ENCODE data around the gene FGD4.
"Not testable (repeated sequence)": the region's sequence is repeated elsewhere in the genome, so short reads cannot be mapped to it uniquely, and the experiment has no call there.

Gene FGD4

DNA sequence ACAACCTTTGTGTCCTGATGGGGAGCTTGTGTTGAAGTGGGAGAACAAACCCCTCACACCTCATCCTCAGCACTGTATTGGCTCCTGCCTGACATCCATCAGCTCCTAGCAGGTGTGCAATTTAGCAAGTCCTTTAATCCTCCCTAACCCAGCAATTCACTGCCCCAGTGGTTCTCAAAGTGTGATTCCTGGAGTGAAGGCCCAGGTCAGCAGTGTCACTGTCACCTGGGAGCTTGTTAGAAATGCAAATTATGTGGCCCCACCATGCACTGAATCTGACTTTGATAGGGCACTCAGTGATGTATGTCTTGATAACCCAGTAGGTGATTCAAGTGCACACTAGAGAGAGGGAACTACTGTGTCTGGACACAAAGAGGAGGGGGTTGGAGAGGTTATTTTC is 133.6 kb downstream of the FGD4 start:
- POLR2A ChIA-PET: interaction anchor here (0.9 kb wide), 1 partner anchor 46 kb away, joined by 3 read pairs; no protein-coding TSS in a partner anchor

DNA sequence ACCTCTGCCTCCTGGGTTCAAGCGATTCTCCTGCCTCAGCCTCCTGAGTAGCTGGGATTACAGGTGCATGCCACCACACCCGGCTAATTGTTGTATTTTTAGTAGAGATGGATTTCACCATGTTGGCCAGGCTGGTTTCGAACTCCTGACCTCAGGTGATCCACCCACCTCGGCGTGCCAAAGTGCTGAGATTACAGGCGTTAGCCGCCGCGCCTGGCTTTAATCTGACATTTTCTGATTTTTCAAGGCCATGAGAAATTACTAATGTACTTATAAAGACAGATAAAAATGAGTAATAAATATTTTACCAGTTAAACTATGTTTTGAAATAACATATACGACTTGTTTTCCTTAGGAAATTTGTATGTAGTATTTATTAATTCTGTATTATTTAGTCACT is 134.1 kb downstream of the FGD4 start:
- POLR2A ChIA-PET: interaction anchor here (0.6 to 1.3 kb wide), 7 partner anchors 14 to 146 kb away, joined by 3 to 8 read pairs (median 3); partner anchors contain the start of gene DNM1L
- DNase-seq (ENCODE audit: low read depth, low spot score); H3K4me3 ChIP-seq (ENCODE audit: low read depth, low read length): not testable (repeated sequence)
- CTCF ChIA-PET: interaction anchor here (1.8 kb wide), 2 partner anchors 30 to 124 kb away, joined by 3 to 5 read pairs; no protein-coding TSS in a partner anchor

More for the DNA sequence above, 133.6 kb downstream of the FGD4 start:
- H3K4me3 ChIP-seq (ENCODE audit: low read depth, low read length): no peak overlapping the region
- DNase-seq (ENCODE audit: low read depth, low spot score): no peak
- CTCF ChIA-PET: interaction anchor here (1.8 kb wide), 2 partner anchors 29 to 124 kb away, joined by 3 to 5 read pairs; no protein-coding TSS in a partner anchor
- TF ChIP-seq, protein P1, sequence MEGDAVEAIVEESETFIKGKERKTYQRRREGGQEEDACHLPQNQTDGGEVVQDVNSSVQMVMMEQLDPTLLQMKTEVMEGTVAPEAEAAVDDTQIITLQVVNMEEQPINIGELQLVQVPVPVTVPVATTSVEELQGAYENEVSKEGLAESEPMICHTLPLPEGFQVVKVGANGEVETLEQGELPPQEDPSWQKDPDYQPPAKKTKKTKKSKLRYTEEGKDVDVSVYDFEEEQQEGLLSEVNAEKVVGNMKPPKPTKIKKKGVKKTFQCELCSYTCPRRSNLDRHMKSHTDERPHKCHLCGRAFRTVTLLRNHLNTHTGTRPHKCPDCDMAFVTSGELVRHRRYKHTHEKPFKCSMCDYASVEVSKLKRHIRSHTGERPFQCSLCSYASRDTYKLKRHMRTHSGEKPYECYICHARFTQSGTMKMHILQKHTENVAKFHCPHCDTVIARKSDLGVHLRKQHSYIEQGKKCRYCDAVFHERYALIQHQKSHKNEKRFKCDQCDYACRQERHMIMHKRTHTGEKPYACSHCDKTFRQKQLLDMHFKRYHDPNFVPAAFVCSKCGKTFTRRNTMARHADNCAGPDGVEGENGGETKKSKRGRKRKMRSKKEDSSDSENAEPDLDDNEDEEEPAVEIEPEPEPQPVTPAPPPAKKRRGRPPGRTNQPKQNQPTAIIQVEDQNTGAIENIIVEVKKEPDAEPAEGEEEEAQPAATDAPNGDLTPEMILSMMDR (IDR thresholded peaks at IDR 0.05; ENCODE audit: insufficient read depth, low read length, missing control alignments): no peak

DNA sequence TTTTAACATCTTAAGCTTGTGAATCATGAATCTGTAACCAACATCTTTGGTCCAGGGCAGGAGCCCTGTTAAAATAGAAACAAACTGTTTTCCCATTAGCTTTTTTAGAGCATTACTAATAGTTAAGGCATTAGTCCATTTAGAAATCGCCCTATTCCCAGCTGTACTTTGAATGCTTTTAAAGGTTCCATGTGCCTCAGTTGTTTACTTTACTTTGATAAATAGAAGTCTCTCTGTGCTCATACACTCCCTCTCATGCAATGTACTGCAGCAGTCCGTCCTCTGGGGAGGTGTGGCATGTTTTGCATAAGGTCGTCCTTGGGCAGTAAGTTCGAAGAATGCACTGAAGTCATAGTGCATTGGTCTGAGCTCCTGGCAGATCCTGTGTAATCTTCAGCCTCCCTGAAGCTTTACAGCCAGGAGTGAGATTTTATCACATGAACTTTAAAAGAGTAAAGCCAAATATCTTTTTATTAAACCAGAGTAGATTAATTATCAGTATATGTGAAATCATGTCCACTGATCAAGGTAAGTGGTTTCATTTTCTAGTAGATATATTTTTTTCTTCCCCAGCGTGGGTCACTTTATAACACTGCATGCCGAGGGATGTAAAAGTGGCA is 134.7 kb downstream of the FGD4 start:
- ChIA-PET POLR2A (interaction anchor here (0.6 to 1.3 kb wide), 8 partner anchors 14 to 145 kb away, joined by 3 to 8 read pairs (median 3); partner anchors contain the start of gene DNM1L), CTCF (interaction anchor here (1.8 kb wide), 2 partner anchors 30 to 123 kb away, joined by 3 to 5 read pairs; no protein-coding TSS in a partner anchor)
- H3K4me3 ChIP-seq (ENCODE audit: low read depth, low read length): peak overlapping the region; percentile 58
- TF ChIP-seq, protein P1 (IDR thresholded peaks at IDR 0.05; ENCODE audit: insufficient read depth, low read length, missing control alignments): no peak
- peak; percentile 97 for DNase-seq (ENCODE audit: low read depth, low spot score)

DNA sequence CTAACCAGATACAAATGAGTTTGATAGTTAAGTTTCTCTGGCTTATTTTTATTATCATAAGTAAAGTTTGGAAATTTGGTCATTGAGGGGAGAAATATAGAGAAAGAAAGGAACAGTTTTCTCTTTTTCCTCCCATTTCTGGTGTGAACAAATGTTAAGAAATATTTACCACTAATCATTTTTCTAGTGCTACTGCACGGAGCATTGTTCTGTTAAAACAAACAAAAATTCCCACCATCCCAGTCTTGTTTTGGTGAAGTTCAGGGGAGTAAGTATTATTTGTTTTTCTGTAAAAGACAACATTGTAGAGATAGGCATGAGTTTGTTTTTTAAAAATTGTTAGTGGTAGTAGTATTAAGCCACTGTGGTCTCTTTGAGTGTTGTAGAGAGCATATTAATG is 135.3 kb downstream of the FGD4 start:
- CTCF ChIA-PET: no interaction called here
- TF ChIP-seq, protein P1 (IDR thresholded peaks at IDR 0.05; ENCODE audit: insufficient read depth, low read length, missing control alignments): no peak
- H3K4me3 ChIP-seq (ENCODE audit: low read depth, low read length): peak overlapping the region; percentile 58
- no peak for DNase-seq (ENCODE audit: low read depth, low spot score)
- POLR2A ChIA-PET: interaction anchor here (0.6 to 1.3 kb wide), 3 partner anchors 33 to 144 kb away, joined by 5 to 8 read pairs (median 6); partner anchors contain the start of gene DNM1L

DNA sequence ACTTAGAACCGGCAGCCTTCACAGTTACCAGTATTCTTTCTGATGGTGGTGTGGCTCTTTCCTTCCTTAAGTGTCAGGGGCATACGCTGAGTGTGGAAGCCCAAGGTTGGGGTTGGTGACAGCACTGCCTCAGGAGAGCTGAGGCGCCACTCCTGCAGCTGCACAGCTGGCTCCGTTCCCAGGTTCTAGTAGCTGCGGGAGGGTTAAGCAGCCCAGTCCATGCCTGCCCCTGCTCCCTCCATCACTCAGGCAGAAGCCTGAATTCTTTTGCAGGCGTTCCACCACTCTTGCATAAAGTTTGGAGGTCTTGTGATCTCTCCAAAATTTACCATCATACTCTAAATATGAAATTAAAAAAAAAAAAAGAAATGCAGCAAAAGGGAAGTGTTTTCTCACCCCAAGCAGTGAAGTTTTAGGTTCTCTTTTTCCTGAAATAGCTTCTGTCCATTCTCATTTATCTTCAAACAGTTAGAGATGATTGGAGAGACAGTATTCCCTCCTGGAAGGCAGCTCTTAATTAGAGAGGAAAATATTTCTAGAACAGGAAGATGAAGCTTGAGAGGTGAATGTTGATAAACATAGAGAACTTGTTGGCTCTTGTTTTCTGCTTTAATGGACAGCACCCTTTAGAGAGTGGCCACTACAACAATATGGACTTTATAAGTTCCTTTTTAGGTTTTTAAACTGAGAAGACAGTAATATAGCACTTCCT is 136.1 kb downstream of the FGD4 start:
- DNase-seq (ENCODE audit: low read depth, low spot score): no peak
- peak overlapping the region; percentile 58 for H3K4me3 ChIP-seq (ENCODE audit: low read depth, low read length)
- TF ChIP-seq, protein P1 (IDR thresholded peaks at IDR 0.05; ENCODE audit: insufficient read depth, low read length, missing control alignments): no peak
- ChIA-PET POLR2A (no interaction called here), CTCF (interaction anchor here (0.9 kb wide), 1 partner anchor 122 kb away, joined by 3 read pairs; no protein-coding TSS in a partner anchor)

DNA sequence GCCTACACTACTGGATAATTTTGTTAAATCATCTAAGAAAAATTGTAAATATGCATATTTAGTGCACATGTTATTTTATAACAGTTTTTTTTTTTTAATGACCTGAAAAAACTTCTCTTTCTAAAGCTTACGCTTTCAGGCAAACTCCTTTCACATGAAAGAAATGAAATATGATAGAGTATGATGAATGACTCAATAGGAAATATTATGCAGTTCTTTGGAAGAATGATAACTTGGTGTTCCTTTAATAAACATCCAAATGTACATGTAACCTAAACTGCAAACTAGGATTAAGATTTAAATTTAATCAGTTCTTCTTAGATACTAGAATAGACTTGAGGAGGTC is 136.6 kb downstream of the FGD4 start:
- CTCF ChIA-PET: interaction anchor here (0.9 kb wide), 1 partner anchor 122 kb away, joined by 3 read pairs; no protein-coding TSS in a partner anchor
- peak overlapping the region; percentile 58 for H3K4me3 ChIP-seq (ENCODE audit: low read depth, low read length)
- POLR2A ChIA-PET: no interaction called here
- no peak for DNase-seq (ENCODE audit: low read depth, low spot score)
- TF ChIP-seq, protein P1 (IDR thresholded peaks at IDR 0.05; ENCODE audit: insufficient read depth, low read length, missing control alignments): no peak
